GM12873 (cell line): ENCODE data around the gene FAM174B.

Experiments
- TF ChIP-seq, protein P1 (sequence below): IDR thresholded peaks from 2 replicates; pipeline ENCODE4 v1.5.1; 2012; ENCODE audit warnings: low read depth, mild to moderate bottlenecking, moderate library complexity, low read length, control low read depth; ENCODE audit not compliant: insufficient read depth; ENCODE audit errors: missing control alignments

FAM174B gene

DNA sequence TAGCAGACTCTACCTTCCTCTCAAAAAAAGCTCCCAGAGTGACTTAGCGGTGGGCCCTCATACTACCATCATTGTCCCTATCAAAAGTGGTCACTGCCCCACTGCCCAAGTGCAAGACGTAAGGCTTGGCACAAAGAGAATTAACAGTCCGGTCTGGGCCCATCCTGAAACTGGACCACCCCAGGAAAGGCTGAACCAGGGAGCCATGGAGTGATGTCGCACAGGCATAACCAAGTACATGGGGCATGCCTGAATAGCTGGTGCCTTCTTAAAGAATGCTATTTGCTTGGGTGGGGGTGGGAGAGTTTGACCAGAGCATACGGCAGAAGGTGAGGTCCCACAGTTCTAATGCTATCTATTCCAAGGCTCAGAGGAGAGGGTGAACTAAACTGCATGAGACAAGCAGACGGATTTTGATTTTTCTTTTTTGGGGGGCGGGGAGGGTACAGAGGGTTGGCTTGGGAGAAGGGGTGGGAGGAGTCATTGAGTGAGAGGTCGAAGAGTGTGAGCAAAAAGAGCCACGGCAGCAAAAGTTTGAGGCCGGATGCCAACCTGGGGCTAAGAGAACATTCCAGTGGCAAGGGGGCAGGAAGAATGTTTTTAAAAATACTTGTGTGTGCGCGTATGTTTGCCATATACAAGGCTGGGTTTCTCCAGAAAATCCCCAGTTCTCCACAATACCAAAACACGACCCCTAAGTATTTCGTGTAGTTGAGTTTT, 50.2 kb downstream of the FAM174B start:
- TF ChIP-seq, protein P1, sequence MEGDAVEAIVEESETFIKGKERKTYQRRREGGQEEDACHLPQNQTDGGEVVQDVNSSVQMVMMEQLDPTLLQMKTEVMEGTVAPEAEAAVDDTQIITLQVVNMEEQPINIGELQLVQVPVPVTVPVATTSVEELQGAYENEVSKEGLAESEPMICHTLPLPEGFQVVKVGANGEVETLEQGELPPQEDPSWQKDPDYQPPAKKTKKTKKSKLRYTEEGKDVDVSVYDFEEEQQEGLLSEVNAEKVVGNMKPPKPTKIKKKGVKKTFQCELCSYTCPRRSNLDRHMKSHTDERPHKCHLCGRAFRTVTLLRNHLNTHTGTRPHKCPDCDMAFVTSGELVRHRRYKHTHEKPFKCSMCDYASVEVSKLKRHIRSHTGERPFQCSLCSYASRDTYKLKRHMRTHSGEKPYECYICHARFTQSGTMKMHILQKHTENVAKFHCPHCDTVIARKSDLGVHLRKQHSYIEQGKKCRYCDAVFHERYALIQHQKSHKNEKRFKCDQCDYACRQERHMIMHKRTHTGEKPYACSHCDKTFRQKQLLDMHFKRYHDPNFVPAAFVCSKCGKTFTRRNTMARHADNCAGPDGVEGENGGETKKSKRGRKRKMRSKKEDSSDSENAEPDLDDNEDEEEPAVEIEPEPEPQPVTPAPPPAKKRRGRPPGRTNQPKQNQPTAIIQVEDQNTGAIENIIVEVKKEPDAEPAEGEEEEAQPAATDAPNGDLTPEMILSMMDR: no peak

DNA sequence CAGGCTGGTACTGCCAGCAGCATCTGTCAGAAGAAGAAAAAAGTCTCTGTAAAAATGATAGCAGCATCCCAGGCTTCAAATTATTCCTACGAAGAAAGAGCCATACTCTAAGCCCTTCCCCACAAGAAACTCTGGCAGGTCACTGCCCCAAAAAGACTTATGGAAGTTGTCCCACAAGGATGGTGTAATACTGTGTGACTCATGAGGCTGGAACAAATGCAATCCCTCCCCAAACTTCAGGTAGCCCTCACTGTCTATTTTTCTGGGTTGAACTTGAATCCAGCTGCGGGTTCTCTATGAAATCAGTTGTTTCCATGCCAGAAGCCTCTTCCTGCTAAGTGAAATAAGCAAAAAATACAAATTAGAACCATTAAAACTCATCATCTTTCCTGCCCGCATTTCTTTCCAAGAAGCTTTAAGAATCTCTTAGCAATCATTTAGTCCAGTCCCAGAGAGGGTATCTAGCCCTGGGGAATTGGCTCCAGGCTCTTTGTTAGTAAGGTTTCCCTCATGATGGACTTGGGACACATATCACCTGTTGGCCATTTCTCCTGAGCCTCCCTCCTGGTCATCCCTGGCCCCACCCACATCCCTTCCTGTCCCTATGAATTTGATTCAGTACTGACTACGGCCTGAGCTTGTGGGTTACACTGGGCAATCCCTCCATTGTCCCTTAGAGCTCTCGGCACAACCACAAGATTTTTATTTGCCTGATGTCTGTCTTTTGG, 51.7 kb downstream of the FAM174B start:
- TF ChIP-seq, protein P1: no peak

DNA sequence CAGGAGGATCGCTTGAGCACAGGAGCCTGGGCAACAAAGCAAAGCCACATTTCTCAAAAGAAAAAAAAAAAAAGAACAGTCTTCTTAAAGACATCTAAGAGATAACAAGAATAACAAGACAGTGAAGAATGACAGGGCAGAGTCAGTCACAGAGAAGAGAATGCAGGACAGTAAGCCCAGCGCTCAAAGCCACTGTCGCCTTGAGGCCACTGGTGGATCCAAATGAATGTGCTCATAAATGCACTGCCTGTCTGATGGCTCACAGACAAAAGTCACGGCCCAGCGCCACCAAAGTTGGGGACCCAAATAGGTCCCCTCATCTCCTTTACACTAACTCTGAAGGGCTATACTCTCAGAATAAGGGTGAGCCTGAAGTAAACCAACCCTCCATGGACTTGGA, 52.3 kb downstream of the FAM174B start:
- TF ChIP-seq, protein P1: no peak

DNA sequence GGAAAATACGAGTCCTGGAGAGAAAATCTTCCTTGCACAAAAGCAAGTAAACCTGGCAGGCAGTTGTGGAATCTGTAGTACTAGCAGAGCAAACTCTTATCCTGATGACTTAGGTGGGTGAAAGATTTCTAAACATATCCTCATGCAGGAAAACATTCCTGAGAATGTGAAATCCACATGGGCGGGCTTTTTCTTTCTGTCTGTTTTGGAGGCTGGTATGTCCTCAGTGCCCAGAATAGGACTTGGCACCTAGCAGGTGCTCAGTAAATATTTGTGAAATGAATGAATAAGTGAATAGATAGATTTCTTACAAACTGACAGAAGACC, 53.3 kb downstream of the FAM174B start:
- TF ChIP-seq, protein P1: no peak

DNA sequence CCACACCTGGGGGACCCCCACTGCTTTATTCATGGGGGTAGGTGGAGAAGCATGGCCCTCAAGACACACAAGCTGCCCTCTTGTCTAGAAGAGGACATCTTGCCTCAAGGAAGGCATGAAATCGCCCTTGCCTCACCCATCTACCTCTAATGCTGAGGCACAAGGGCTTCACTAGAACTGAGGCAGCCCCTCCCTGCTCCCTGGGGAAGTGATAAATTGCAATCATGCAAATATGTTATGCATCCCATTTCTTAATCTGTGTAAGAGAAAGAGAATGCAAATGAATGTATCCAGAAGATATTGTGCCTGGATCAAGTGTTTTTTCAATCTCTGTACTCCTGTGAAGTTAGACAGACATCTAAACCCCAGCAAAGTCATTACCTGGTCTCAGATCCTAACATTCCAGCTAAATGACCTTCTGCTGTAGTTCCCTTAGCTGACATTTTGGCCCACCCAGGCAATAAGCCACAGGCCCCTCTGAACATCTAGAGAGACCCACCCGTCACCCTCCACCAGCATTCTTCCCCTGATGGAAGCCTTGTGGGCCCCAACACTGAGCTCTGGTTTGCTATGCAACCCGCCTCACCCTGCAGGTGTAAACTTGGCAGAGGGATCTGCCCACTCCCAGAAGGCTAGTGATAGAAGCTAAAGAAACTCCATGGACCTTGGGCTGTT, 53.8 kb downstream of the FAM174B start:
- TF ChIP-seq, protein P1: no peak

DNA sequence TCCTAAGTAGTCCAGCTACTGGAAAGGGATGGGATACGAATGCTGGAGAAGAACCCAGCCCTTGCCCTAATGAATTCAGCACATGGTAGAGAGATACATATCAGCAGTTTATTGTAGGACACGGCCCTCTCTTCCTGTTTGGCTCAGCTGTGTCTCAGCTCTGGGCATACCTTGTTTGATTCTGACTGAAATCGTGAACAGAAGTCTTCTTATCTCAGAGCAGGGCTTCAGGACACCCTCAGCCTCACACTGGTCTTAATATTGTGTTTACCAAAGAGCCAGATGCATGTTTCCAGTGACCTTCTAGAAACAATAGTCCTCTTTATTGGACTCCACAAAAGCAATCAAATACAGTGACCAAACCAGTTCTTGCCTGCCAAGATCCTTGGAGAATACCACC, 54.7 kb downstream of the FAM174B start:
- TF ChIP-seq, protein P1: no peak

DNA sequence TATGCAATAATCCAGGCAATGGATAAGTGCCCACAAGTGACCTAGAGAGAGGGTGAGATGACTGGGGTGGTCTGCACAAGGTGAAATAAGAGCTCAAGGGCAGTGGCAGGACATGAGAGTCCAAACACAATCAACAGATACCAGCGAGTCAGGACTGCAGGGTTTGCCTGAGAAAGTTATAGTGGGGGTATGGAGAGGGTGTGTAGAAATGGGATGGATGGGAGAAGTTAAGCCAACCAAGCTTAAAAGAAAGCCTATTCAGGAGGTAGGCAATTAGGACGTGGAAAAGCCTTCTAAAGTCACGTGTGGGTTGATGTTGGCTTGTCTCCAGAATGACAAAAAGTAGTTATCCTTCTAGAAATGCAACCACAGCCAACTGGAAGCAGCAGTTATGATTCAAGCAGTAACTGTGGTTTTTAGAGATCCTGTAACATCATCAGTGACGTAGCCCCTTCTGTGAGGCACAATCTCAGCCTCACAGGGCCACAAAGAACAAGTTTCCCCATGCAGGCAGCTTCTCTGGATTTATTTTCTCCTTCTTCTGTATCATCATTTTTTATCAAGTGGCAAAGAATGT, 56.1 kb downstream of the FAM174B start:
- TF ChIP-seq, protein P1: no peak
